Measurements from ENCODE around the gene NPPA.

NPPA gene

GRCh38 chr1:11881749-11882441 is 34.3 kb upstream of the NPPA start:
- no peaks in the 10 kb centered on the region for H3K4me1 ChIP-seq (ENCODE audit: control insufficient read depth in 1 of 2, insufficient read depth in 2 of 2, low read length in 2 of 2)
- no peak overlapping the region for H3K4me3 ChIP-seq (ENCODE audit: low read depth in 1 of 2, low read length in 2 of 2)
- no peaks in the 10 kb centered on the region for H3K36me3 ChIP-seq (ENCODE audit: control insufficient read depth in 1 of 2, insufficient read depth in 2 of 2, low read length in 2 of 2)
- H3K27me3 ChIP-seq (ENCODE audit: low read depth, low read length) = no peaks in the 10 kb centered on the region
- H3K9me3 ChIP-seq (ENCODE audit: control insufficient read depth in 1 of 2, low read length in 2 of 2) = no peaks in the 10 kb centered on the region
- no peak overlapping the region for H3K27ac ChIP-seq (ENCODE audit: low read length)

- no peaks in the 10 kb centered on the region for H3K4me1 ChIP-seq (ENCODE audit: control insufficient read depth in 1 of 2, insufficient read depth in 2 of 2, low read length in 2 of 2)
- no peak overlapping the region for H3K4me3 ChIP-seq (ENCODE audit: low read depth in 1 of 2, low read length in 2 of 2)
- no peaks in the 10 kb centered on the region for H3K27me3 ChIP-seq (ENCODE audit: low read depth, low read length)
- H3K9me3 ChIP-seq (ENCODE audit: control insufficient read depth in 1 of 2, low read length in 2 of 2) = no peaks in the 10 kb centered on the region
- no peaks in the 10 kb centered on the region for H3K36me3 ChIP-seq (ENCODE audit: control insufficient read depth in 1 of 2, insufficient read depth in 2 of 2, low read length in 2 of 2)
- no peak overlapping the region for H3K27ac ChIP-seq (ENCODE audit: low read length)
These were observed 33.5 kb upstream of the NPPA start for GRCh38 chr1:11880911-11881748.

GRCh38 chr1:11880181-11880575 is 32.6 kb upstream of the NPPA start:
- H3K4me3 ChIP-seq (ENCODE audit: low read depth in 1 of 2, low read length in 2 of 2) = no peak overlapping the region
- no peaks in the 10 kb centered on the region for H3K27me3 ChIP-seq (ENCODE audit: low read depth, low read length)
- no peaks in the 10 kb centered on the region for H3K36me3 ChIP-seq (ENCODE audit: control insufficient read depth in 1 of 2, insufficient read depth in 2 of 2, low read length in 2 of 2)
- H3K4me1 ChIP-seq (ENCODE audit: control insufficient read depth in 1 of 2, insufficient read depth in 2 of 2, low read length in 2 of 2) = no peaks in the 10 kb centered on the region
- H3K9me3 ChIP-seq (ENCODE audit: control insufficient read depth in 1 of 2, low read length in 2 of 2) = no peaks in the 10 kb centered on the region
- no peak overlapping the region for H3K27ac ChIP-seq (ENCODE audit: low read length)

- H3K27me3 ChIP-seq (ENCODE audit: low read depth, low read length) = no peaks in the 10 kb centered on the region
- no peaks in the 10 kb centered on the region for H3K9me3 ChIP-seq (ENCODE audit: control insufficient read depth in 1 of 2, low read length in 2 of 2)
- no peaks in the 10 kb centered on the region for H3K36me3 ChIP-seq (ENCODE audit: control insufficient read depth in 1 of 2, insufficient read depth in 2 of 2, low read length in 2 of 2)
- H3K27ac ChIP-seq (ENCODE audit: low read length) = no peak overlapping the region
- no peaks in the 10 kb centered on the region for H3K4me1 ChIP-seq (ENCODE audit: control insufficient read depth in 1 of 2, insufficient read depth in 2 of 2, low read length in 2 of 2)
- H3K4me3 ChIP-seq (ENCODE audit: low read depth in 1 of 2, low read length in 2 of 2) = no peak overlapping the region
These were observed 32.0 kb upstream of the NPPA start for GRCh38 chr1:11879311-11880180.

GRCh38 chr1:11878891-11879190 is 31.3 kb upstream of the NPPA start:
- Histone ChIP-seq H3K27me3 (ENCODE audit: low read depth, low read length) (no peaks in the 10 kb centered on the region), H3K4me1 (ENCODE audit: control insufficient read depth in 1 of 2, insufficient read depth in 2 of 2, low read length in 2 of 2) (no peaks in the 10 kb centered on the region), H3K27ac (ENCODE audit: low read length) (no peak overlapping the region), H3K9me3 (ENCODE audit: control insufficient read depth in 1 of 2, low read length in 2 of 2) (no peaks in the 10 kb centered on the region), H3K4me3 (ENCODE audit: low read depth in 1 of 2, low read length in 2 of 2) (no peak overlapping the region), H3K36me3 (ENCODE audit: control insufficient read depth in 1 of 2, insufficient read depth in 2 of 2, low read length in 2 of 2) (no peaks in the 10 kb centered on the region)

GRCh38 chr1:11878081-11878890 is 30.7 kb upstream of the NPPA start:
- no peaks in the 10 kb centered on the region for H3K36me3 ChIP-seq (ENCODE audit: control insufficient read depth in 1 of 2, insufficient read depth in 2 of 2, low read length in 2 of 2)
- H3K4me3 ChIP-seq (ENCODE audit: low read depth in 1 of 2, low read length in 2 of 2) = no peak overlapping the region
- no peaks in the 10 kb centered on the region for H3K4me1 ChIP-seq (ENCODE audit: control insufficient read depth in 1 of 2, insufficient read depth in 2 of 2, low read length in 2 of 2)
- H3K9me3 ChIP-seq (ENCODE audit: control insufficient read depth in 1 of 2, low read length in 2 of 2) = no peaks in the 10 kb centered on the region
- no peaks in the 10 kb centered on the region for H3K27me3 ChIP-seq (ENCODE audit: low read depth, low read length)
- H3K27ac ChIP-seq (ENCODE audit: low read length) = no peak overlapping the region

GRCh38 chr1:11877074-11877473 is 29.5 kb upstream of the NPPA start:
- Histone ChIP-seq H3K27ac (ENCODE audit: low read length) (no peak overlapping the region), H3K4me3 (ENCODE audit: low read depth in 1 of 2, low read length in 2 of 2) (no peak overlapping the region), H3K36me3 (ENCODE audit: control insufficient read depth in 1 of 2, insufficient read depth in 2 of 2, low read length in 2 of 2) (no peaks in the 10 kb centered on the region), H3K4me1 (ENCODE audit: control insufficient read depth in 1 of 2, insufficient read depth in 2 of 2, low read length in 2 of 2) (no peaks in the 10 kb centered on the region), H3K9me3 (ENCODE audit: control insufficient read depth in 1 of 2, low read length in 2 of 2) (no peaks in the 10 kb centered on the region), H3K27me3 (ENCODE audit: low read depth, low read length) (no peaks in the 10 kb centered on the region)

GRCh38 chr1:11875094-11875493 is 27.5 kb upstream of the NPPA start:
- H3K4me3 ChIP-seq (ENCODE audit: low read depth in 1 of 2, low read length in 2 of 2) = no peak overlapping the region
- H3K36me3 ChIP-seq (ENCODE audit: control insufficient read depth in 1 of 2, insufficient read depth in 2 of 2, low read length in 2 of 2) = no peaks in the 10 kb centered on the region
- no peaks in the 10 kb centered on the region for H3K27me3 ChIP-seq (ENCODE audit: low read depth, low read length)
- peak overlapping the region; percentile 31 for H3K27ac ChIP-seq (ENCODE audit: low read length)
- no peaks in the 10 kb centered on the region for H3K4me1 ChIP-seq (ENCODE audit: control insufficient read depth in 1 of 2, insufficient read depth in 2 of 2, low read length in 2 of 2)
- H3K9me3 ChIP-seq (ENCODE audit: control insufficient read depth in 1 of 2, low read length in 2 of 2) = no peaks in the 10 kb centered on the region

GRCh38 chr1:11874624-11875023 is 27.0 kb upstream of the NPPA start:
- no peaks in the 10 kb centered on the region for H3K36me3 ChIP-seq (ENCODE audit: control insufficient read depth in 1 of 2, insufficient read depth in 2 of 2, low read length in 2 of 2)
- H3K27me3 ChIP-seq (ENCODE audit: low read depth, low read length) = no peaks in the 10 kb centered on the region
- no peak overlapping the region for H3K27ac ChIP-seq (ENCODE audit: low read length)
- H3K4me1 ChIP-seq (ENCODE audit: control insufficient read depth in 1 of 2, insufficient read depth in 2 of 2, low read length in 2 of 2) = no peaks in the 10 kb centered on the region
- no peaks in the 10 kb centered on the region for H3K9me3 ChIP-seq (ENCODE audit: control insufficient read depth in 1 of 2, low read length in 2 of 2)
- no peak overlapping the region for H3K4me3 ChIP-seq (ENCODE audit: low read depth in 1 of 2, low read length in 2 of 2)

GRCh38 chr1:11874258-11874562 is 26.6 kb upstream of the NPPA start:
- Histone ChIP-seq H3K27me3 (ENCODE audit: low read depth, low read length) (no peaks in the 10 kb centered on the region), H3K4me3 (ENCODE audit: low read depth in 1 of 2, low read length in 2 of 2) (no peak overlapping the region), H3K27ac (ENCODE audit: low read length) (no peak overlapping the region), H3K4me1 (ENCODE audit: control insufficient read depth in 1 of 2, insufficient read depth in 2 of 2, low read length in 2 of 2) (no peaks in the 10 kb centered on the region), H3K9me3 (ENCODE audit: control insufficient read depth in 1 of 2, low read length in 2 of 2) (no peaks in the 10 kb centered on the region), H3K36me3 (ENCODE audit: control insufficient read depth in 1 of 2, insufficient read depth in 2 of 2, low read length in 2 of 2) (no peaks in the 10 kb centered on the region)
